Activated B cell treated with CpG ODN at 0.5 μM for 24 hours (primary cell): ENCODE measurements around the gene ADD2. TPM values are rescaled to one million over a fixed set of nuclear protein-coding genes. Genes with fewer than 3 reads are reported as not detected.

Experiments used
- ATAC-seq: fragments of 200-7000 bp; cut with Tn5 transposase; one replicate; pipeline ENCODE4 v1.10.0; 2021; ENCODE audit warnings: low read depth, mild to moderate bottlenecking, moderate library complexity
- CTCF ChIA-PET: fragments of 350-600 bp; sonication (Branson Sonifier 250); formaldehyde crosslinking; loops from one replicate; lab custom pipeline; 2021; ENCODE audit warnings: antibody characterized with exemption; lab: Charles Lee
- POLR2A ChIA-PET: fragments of 350-600 bp; sonication (Branson Sonifier 250); formaldehyde crosslinking; loops from one replicate; lab custom pipeline; 2021; ENCODE audit warnings: antibody characterized with exemption; lab: Charles Lee
- DNase-seq: peaks from one replicate; pipeline ENCODE4 v3.0.0; 2022
- H3K27ac Mint-ChIP-seq: one replicate; pipeline ENCODE4 v1.8.0; 2020; ENCODE audit warnings: mixed read lengths
- H3K27me3 Mint-ChIP-seq: one replicate; pipeline ENCODE4 v1.8.0; 2021; ENCODE audit warnings: mixed read lengths
- H3K36me3 Mint-ChIP-seq: one replicate; pipeline ENCODE4 v1.8.0; 2021; ENCODE audit warnings: low read depth, mixed read lengths
- H3K4me1 Mint-ChIP-seq: one replicate; pipeline ENCODE4 v1.8.0; 2021; ENCODE audit warnings: mixed read lengths
- H3K4me3 Mint-ChIP-seq: one replicate; pipeline ENCODE4 v1.8.0; 2020; ENCODE audit warnings: mild to moderate bottlenecking, mixed read lengths
- H3K9me3 Mint-ChIP-seq: one replicate; pipeline ENCODE4 v1.8.0; 2020; ENCODE audit warnings: mixed read lengths
- intact Hi-C: fragments of 100-400 bp; cut with micrococcal nuclease; formaldehyde crosslinking; loops from one replicate; pipeline ENCODE4 v1.15.1; 2024
- total RNA-seq: library from RNA; stranded (reverse); gene quantifications from 2 replicates; pipeline ENCODE4 v1.2.3, GENCODE V29; 2022
- TF ChIP-seq, protein P1 (sequence below): fragments of 200-600 bp; IDR thresholded peaks from one replicate; pipeline ENCODE4 v1.8.0; 2022; ENCODE audit warnings: antibody characterized with exemption, mild to moderate bottlenecking

Gene ADD2
- total RNA-seq, 1 donor from 2014 or later = 12.5 TPM

- peaks cover 50% of the 10 kb centered on the region for H3K36me3 Mint-ChIP-seq
- ATAC-seq (no peak), DNase-seq (no peak)
- H3K27me3 Mint-ChIP-seq = no peaks in the 10 kb centered on the region
- intact Hi-C loops = no loop called here
- POLR2A ChIA-PET = no interaction called here
- TF ChIP-seq, protein P1, sequence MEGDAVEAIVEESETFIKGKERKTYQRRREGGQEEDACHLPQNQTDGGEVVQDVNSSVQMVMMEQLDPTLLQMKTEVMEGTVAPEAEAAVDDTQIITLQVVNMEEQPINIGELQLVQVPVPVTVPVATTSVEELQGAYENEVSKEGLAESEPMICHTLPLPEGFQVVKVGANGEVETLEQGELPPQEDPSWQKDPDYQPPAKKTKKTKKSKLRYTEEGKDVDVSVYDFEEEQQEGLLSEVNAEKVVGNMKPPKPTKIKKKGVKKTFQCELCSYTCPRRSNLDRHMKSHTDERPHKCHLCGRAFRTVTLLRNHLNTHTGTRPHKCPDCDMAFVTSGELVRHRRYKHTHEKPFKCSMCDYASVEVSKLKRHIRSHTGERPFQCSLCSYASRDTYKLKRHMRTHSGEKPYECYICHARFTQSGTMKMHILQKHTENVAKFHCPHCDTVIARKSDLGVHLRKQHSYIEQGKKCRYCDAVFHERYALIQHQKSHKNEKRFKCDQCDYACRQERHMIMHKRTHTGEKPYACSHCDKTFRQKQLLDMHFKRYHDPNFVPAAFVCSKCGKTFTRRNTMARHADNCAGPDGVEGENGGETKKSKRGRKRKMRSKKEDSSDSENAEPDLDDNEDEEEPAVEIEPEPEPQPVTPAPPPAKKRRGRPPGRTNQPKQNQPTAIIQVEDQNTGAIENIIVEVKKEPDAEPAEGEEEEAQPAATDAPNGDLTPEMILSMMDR = no peak
- H3K27ac Mint-ChIP-seq = no peak overlapping the region
- H3K4me1 Mint-ChIP-seq = no peaks in the 10 kb centered on the region
- CTCF ChIA-PET = no interaction called here
- H3K9me3 Mint-ChIP-seq = no peaks in the 10 kb centered on the region
- no peak overlapping the region for H3K4me3 Mint-ChIP-seq
These were observed 77.2 kb downstream of the ADD2 start for GRCh38 chr2:70690846-70691245.

DNA sequence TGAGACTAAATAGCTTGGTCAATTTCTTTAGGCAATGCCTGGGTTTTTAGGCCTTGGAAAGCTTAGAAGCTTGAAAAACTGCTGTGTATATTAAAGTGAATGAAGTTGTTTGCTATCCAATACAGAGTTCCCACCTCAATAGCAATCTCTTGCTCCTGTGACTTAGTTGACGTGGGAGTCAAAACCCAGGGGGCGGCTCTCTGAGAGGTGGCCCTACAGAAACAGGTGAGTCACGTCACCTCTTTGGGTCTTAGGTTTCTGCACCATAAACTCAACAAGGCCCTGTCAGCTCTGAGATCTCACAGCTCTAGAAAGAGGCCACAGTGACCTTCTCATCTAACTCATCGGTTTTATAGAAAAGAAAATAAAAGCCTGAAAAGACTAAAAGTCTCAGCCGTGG is 79.6 kb downstream of the ADD2 start:
- TF ChIP-seq, protein P1 = no peak
- Mint-ChIP-seq H3K4me3 (no peak overlapping the region), H3K9me3 (no peaks in the 10 kb centered on the region), H3K4me1 (no peaks in the 10 kb centered on the region), H3K27ac (no peak overlapping the region), H3K27me3 (no peaks in the 10 kb centered on the region), H3K36me3 (peaks cover 60% of the 10 kb centered on the region)
- ChIA-PET CTCF (no interaction called here), POLR2A (no interaction called here)
- no peak for DNase-seq
- intact Hi-C loops = loop anchor here (5.0 kb wide), 1 partner anchor 79 kb away; the partner anchor contains the start of gene ADD2
- no peak for ATAC-seq

GRCh38 chr2:70687461-70687795 is 80.6 kb downstream of the ADD2 start:
- no peak overlapping the region for H3K4me3 Mint-ChIP-seq
- TF ChIP-seq, protein P1 = no peak
- intact Hi-C loops = loop anchor here (1.0 to 5.0 kb wide), 2 partner anchors 80 to 98 kb away; partner anchors contain the start of gene ADD2
- ATAC-seq (no peak), DNase-seq (no peak)
- H3K36me3 Mint-ChIP-seq = peaks cover 59% of the 10 kb centered on the region
- POLR2A ChIA-PET = no interaction called here
- H3K27ac Mint-ChIP-seq = no peak overlapping the region
- H3K9me3 Mint-ChIP-seq = no peaks in the 10 kb centered on the region
- no peaks in the 10 kb centered on the region for H3K27me3 Mint-ChIP-seq
- CTCF ChIA-PET = interaction anchor here (2.2 kb wide), 1 partner anchor 81 kb away, joined by 7 read pairs; the partner anchor contains the start of gene ADD2
- H3K4me1 Mint-ChIP-seq = no peaks in the 10 kb centered on the region

DNA sequence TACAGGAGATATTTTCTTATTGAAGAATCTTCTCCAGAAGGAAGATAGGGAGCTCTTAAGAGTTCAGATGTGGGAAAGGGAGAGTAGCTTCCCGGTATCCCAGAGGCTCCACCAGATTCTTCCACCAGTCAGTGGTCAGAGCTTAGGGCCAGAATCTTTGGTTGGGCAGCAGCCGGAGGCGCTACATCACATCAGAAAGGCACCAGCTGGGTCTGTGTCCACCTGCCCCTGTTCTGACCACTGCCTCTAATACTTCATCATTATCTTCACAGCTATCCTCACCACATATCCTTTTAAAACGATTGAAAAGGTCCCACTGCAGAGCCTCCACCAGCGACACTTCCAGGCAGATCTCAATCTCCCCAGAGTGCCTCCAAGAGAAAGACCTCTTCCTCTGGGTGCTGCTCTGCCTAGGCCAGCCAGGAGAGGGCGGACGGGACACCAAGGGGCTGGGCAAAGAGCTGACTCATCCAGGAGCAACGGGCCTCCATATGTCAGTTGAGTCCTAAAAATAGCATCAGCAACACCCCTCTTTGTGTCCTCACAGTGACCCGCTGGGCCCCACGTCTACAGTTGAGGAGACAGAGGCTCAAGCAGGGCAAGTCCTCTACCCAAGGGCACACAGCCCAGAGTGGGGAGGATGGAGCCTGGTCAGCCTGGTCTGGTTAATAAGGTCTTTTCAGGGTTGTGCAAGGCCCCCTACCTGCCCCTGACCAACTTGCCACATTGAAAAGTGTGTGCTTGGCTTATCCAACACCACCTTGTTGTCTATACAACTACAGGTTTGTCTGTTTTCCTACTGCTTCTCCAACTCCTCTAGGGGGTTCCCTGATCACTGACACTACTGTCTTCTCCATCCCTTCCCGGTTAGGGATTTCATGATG is 81.2 kb downstream of the ADD2 start:
- Mint-ChIP-seq H3K36me3 (peaks cover 56% of the 10 kb centered on the region), H3K9me3 (no peaks in the 10 kb centered on the region), H3K4me3 (no peak overlapping the region), H3K27ac (no peak overlapping the region), H3K4me1 (no peaks in the 10 kb centered on the region), H3K27me3 (no peaks in the 10 kb centered on the region)
- intact Hi-C loops = loop anchor here (1.0 to 5.0 kb wide), 2 partner anchors 80 to 98 kb away; partner anchors contain the start of gene ADD2
- TF ChIP-seq, protein P1 = no peak
- POLR2A ChIA-PET = no interaction called here
- CTCF ChIA-PET = interaction anchor here (1.0 to 2.2 kb wide), 2 partner anchors 81 to 101 kb away, joined by 6 to 7 read pairs; partner anchors contain the start of gene ADD2
- no peak for ATAC-seq
- DNase-seq = no peak

DNA sequence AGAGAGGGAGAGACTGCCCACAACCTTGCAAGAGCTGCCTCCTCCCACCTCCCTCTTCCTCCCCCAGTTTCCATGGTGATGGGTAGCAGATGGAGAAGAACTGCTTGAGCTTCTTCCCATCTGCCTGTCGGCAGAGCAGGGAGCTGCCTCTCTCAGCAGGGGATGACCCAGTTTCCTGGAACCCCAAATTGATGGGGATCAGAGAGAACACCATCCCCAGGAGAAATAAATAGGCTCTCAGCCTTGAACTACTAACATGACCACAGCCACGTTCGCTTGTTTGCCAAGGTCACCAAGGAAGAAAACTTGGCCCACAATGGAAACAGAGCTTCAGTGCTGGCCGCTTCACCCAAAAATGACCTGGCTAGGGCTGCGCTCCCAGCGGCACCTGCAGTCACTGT is 82.2 kb downstream of the ADD2 start:
- no peaks in the 10 kb centered on the region for H3K4me1 Mint-ChIP-seq
- ATAC-seq (no peak), DNase-seq (no peak)
- no peak overlapping the region for H3K4me3 Mint-ChIP-seq
- intact Hi-C loops = loop anchor here (5.0 kb wide), 1 partner anchor 82 kb away; the partner anchor contains the start of gene ADD2
- no peak overlapping the region for H3K27ac Mint-ChIP-seq
- peaks cover 50% of the 10 kb centered on the region for H3K36me3 Mint-ChIP-seq
- TF ChIP-seq, protein P1 = no peak
- ChIA-PET POLR2A (no interaction called here), CTCF (interaction anchor here (1.0 to 2.2 kb wide), 2 partner anchors 82 to 102 kb away, joined by 6 to 7 read pairs; partner anchors contain the start of gene ADD2)
- H3K9me3 Mint-ChIP-seq = no peaks in the 10 kb centered on the region
- H3K27me3 Mint-ChIP-seq = no peaks in the 10 kb centered on the region
